DMS53 treated with DMSO at 0.1 percent for 48 hours (cell line): ENCODE data around the gene TMEM123.
"Not testable (repeated sequence)": the region's sequence is repeated elsewhere in the genome, so short reads cannot be mapped to it uniquely, and the experiment has no call there.

Source experiments
- DNase-seq: peaks from one replicate; lab custom pipeline; 2025; ENCODE audit not compliant: unreplicated experiment; lab: John Stamatoyannopoulos, UW

TMEM123 gene

DNA sequence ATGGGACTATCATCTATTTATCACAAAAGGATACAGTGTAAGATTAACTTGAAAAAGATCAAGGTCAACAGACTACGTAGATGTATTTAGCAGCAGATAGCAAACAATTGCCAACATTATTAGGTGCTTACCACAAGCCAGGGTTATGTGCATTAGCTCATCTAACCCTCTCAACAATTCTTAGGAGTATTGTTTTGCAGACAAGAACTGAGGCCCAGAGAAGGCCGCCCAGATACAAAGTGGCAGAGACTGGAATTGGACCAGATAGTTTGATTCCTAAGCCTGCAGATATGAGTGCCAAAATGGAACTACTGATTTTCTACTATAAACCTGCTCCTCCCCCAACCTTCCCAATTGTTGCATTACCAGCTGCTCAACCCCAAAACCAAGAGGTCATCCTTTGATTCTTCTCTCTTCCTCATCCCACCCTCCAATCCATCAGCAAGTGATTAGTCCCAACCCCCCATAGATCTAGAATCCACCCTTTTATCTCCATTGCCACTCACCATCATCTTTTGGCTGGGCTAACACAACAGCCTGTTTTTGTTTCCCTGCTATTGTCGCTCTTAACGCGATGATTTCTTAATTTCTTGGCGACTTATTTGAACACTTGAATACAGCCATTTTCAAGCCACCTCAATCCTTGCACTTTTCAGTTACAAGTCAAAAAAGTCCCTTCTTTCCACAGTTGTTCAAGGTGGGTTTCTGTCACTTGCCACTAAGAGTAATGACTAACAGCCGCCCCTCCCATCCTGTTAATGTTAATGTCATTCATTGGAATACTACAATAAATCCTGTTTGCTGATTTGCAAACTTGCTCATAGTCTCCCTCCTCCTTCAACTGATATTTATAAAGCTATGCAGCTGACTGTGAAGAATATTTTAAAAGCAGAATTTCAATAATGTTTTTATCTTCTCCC lies 2.7 kb downstream of the TMEM123 start:
- DNase-seq, result no peak

DNA sequence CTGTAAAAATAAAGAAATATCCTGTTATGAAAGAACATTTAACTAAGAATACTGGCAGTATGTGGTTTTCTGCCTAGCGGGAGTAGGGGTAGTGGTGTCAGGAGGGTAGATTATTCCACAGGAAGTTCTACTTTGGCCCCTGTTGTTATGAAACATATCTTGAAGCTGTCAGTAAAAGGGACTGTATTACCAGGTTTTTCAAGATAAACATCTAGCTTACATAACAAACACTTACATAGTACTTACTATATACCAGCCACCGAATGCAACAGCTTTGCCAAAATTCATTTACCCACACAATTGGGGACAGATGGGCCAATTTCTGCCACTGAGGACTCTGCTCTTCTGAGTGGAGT lies 3.7 kb downstream of the TMEM123 start:
- DNase-seq, result no peak

DNA sequence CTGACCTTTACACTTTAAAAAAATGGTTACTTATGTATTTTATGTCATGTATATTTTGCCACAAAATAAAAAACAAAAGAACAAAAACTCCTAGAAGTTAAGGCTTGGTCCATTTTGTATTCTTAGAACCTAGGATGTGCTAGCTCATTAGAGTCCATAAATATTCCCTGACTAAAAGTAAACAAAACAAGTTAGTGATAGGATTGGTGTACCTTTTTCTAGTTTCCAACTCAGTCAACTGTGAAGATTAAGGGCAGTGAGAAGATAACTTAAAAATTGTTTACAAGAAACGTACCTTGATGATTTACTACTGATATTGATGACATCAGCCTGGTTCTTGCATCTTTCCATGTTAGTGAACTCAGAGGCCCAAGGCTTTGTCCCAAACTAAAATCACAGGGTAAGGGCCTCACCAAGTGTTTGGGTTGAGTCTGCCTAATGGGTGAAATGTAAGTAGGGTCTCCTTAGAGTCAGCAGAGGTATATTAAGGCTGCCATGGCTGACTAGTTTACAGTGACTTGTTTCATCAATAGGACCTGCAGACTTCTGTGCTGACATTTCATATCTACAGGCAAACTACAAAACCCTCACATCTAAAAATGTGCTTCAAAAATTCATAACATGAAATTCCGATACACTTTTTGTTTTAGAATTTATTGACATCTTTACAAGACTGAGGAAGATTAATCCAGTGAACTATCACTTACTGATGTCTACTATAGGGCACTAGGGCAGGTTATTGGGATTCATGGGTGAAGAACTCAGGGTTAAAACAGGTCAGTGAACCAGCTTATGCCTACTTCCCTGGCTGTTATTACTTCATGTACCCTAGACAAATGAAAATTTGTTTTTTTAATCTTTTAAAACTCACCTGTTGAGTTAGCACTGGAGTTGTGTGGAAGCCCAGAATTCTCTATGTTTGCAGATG lies 4.4 kb downstream of the TMEM123 start:
- DNase-seq, result no peak

DNA sequence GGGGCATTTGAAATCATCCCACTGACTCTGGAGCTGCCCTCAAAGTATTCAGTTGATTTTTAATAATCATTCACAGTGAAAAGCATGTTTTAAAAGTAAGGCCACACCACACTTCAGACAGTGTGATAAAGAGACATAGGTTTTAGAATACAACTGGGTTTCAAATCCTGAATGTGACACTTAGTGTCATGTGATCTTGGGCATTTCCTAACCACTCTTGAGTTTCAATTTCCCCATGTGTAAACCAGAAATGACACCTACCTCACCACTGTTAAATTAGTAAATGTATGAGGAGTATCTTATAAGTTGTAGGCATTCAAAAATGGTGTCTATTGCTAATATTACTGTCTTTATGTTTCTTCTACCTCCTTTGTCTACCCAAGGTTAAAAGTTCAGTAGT lies 5.4 kb downstream of the TMEM123 start:
- DNase-seq, result no peak

DNA sequence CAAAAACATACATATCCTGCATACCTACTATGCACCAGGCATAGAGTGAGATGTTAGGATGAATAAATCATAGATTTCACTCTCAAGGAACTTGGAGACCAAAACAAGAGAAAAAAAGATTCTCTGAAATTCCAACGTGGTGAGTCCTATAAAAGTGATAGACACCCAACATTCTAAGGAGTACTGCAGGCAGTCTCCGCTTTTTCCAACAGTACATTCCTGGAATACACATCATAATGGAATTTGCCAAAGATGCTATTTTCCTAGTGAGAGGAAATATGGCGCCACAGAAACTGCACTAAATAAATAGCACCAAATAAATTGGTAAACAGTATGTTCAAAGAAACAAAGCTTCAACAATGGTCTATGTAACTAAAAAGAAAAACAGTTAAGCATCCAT lies 6.0 kb downstream of the TMEM123 start:
- DNase-seq, result no peak

DNA sequence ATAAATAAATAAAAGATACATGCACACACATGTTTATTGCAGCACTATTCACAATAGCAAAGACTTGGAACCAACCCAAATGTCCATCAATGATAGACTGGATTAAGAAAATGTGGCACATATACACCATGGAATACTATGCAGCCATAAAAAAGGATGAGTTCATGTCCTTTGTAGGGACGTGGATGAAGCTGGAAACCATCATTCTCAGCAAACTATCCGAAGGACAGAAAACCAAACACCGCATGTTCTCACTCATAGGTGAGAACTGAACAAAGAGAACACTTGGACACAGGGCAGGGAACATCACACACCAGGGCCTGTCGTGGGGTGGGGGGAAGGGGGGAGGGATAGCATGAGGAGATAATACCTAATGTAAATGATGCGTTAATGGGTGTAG lies 7.9 kb downstream of the TMEM123 start:
- DNase-seq, result not testable (repeated sequence)

DNA sequence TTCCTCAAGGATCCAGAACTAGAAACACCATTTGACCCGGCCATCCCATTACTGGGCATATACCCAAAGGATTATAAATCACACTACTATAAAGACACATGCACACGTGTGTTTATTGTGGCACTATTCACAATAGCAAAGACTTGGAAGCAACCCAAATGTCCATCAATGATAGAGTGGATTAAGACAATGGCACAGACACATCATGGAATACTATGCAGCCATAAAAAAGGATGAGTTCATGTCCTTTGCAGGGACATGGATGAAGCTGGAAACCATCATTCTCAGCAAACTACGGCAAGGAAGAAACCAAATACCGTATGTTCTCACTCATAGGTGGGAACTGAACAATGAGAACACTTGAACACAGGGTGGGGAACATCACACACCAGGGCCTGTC lies 8.4 kb downstream of the TMEM123 start:
- DNase-seq, result not testable (repeated sequence)

DNA sequence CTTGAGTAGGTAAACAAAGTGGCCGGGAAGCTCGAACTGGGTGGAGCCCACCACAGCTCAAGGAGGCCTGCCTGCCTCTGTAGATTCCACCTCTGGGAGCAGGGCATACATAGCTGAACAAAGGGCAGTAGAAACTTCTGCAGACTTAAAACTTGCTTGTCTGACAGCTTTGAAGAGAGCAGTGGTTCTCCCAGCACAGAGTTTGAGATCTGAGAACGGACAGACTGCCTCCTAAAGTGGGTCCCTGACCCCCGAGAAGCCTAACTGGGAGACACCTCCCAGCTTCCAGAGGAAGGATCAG lies 13.6 kb downstream of the TMEM123 start:
- DNase-seq, result not testable (repeated sequence)

DNA sequence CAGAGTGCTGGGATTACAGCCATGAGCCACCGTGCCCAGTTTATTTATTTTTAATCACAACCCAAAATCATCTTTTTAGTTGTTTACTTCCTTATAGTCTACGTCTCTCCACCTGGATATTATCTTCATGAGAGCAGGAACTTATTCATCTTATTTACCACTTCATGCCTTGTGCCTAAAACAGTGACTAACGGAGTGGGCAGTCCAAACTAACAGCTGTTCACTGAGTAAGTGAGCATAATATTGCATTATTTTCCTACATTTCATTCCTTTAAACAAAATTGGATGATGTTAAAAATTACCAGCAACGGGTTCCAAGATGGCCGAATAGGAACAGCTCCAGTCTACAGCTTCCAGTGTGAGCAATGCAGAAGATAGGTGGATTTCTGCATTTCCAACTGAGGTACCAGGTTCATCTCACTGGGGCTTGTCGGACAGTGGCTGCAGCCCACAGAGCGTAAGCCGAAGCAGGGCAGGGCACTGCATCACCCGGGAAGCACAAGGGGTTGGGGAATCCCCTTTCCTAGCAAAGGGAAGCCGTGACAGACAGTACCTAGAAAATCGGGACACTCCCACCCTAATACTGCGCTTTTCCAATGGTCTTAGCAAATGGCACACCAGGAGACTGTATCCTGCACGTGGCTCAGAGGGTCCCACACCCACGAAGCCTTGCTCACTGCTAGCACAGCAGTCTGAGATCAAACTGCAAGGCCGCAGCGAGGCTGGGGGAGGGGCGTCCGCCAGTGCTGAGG lies 14.1 kb downstream of the TMEM123 start:
- DNase-seq, result no peak

DNA sequence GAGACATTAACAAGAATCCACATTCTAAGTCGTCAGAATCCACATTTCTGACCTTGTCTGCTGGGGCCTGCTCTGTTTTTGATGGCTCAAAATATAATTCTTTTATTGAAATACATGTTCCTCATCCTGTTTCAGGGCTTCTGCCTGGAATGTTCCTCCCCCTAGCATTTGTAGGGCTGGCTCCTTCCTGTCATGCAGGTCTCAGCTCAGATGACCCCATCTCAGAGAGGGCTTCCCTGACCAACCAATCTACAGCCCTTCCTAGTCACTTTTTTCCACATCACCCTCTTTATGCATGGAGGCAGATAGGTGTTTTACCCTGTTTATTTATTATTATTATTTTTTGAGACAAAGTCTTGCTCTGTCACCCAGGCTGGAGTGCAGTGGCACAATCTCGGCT lies 14.8 kb downstream of the TMEM123 start:
- DNase-seq, result no peak

DNA sequence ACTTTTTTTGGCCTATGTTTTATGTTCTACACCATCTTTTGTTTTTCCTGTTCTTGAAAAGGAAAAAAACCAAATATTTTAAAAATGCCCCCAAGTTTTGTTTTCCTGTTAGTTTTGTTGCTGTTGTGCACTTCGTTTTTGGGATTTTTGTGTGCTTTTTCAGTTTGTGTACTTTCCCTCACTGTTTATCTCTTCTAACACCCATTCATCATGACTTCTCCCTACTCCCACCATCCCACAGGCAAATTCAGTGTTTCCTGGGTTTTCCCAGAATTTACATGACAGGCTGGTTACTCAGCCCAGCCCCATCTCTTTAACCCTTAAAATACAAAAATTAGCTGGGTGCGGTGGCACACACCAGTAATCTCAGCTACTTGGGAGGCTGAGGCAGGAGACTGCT lies 15.6 kb downstream of the TMEM123 start:
- DNase-seq, result no peak

DNA sequence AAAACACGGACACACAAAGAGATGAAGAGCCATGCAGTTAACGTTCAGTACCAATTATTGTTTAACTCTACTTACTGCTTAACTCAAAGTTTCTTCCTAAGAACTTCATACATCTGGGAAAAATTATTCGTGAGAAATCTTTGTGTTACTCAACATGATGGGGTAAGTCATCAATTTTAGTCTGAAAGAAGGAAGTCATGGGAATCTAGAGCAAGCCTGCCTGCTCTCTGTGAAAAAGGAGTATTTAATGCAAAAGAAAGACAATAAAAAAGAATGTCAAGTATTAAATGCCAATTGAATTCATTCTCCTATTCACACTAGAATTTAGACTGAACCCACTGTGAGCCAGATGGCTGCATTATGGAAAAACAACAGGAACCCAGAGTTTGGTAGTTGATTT lies 16.0 kb downstream of the TMEM123 start:
- no peak for DNase-seq

DNA sequence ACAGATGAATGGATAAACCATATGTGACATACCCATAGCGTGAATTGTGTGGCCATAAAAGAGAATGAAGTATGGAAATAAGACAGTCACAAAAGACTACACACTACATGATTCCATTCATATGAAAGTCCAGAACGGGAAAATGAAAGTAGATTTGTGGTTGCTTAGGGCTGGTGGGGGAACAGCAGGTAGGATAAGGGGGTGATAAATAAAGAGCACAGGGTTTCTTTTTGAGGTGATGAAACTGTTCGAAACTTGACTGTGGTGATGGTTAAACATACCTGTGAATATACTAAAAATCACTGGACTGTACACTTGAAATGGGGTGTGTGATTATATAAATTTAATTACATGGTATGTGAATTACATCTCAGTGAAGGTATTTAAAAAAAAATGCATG lies 16.9 kb downstream of the TMEM123 start:
- no peak for DNase-seq

DNA sequence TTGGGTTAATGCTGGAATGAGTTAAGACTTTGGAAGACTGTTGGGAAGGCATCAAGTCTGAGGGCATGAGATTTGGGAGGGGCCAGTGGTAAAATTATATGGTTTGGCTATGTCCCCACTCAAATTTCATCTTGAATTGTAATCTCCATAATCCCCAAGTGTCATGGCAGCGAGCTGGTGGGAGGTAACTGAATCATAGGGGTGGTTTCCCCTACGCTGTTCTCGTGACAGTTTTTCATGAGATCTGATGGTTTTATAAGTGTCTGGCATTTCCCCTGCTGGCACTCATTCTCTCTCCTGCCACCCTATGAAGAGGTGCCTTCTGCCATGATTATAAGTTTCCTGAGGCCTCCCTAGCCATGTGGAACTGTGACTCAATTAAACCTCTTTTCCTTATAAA lies 19.0 kb downstream of the TMEM123 start:
- DNase-seq, result not testable (repeated sequence)

DNA sequence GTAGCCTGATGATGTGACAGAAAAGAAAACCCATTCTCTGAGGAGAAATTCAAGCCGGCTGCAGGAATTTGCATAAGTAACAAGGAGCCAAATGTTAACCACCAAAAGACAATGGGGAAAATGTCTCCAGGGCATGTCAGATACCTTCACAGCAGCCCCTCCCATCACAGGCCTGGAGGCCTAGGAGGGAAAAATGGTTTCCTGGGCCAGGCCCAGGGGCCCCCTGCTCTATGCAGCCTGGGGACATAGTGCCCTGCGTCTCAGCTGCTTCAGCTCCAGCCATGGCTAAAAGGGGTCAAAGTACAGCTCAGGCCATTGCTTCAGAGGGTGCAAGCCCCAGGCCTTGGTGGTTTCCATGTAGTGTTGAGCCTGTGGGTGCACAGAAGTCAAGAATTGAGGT lies 20.0 kb downstream of the TMEM123 start:
- DNase-seq, result not testable (repeated sequence)

DNA sequence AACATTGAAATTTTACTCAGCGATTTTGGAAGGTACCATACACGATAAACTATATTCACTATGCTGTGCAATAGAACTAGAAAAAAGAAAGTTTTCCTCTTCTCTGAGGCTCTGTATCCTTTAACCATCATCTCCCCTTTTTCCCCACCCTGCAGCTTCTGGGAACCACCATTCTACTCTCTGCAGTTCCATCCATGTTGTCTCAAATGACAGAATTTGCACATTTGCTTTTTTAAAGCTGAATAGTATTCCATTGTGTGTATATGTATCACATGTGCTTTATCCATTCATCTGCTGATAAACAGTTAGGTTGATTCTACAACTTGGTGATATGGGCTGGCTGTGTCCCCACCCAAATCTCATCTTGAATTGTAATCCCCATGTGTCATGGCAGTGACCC lies 21.2 kb downstream of the TMEM123 start:
- DNase-seq, result no peak

DNA sequence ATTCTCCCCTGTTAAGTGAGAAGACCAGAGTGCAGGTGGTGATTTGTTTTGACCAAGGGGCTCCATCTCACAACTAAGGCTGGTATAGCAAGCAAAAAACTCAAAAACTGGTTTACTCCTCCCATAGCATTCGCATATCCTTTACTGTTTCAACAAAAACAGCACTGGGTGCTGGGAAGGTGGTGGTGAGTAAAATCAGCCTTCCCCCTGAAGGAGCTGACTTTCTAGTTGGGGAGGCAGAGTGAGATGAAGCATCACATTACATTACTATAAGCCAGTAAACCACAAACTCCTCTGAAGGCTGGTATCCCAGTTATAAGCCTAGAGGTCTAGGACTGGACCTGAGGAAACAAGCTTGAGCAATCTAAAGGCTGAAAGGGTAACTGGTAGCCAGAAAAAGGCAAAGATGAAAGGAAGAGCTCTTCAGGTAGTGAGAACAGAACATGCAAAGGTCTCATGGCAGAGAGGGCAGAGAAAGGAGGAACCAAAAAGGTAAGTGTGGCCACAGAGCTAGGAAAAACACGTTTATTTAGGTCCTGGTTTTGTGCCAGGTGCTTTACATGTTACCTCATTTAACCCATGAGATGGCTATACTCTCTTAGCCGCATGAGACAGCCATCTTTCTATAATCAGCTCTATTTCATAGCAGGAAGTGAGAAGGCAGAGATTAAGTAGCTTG lies 22.3 kb downstream of the TMEM123 start:
- no peak for DNase-seq

DNA sequence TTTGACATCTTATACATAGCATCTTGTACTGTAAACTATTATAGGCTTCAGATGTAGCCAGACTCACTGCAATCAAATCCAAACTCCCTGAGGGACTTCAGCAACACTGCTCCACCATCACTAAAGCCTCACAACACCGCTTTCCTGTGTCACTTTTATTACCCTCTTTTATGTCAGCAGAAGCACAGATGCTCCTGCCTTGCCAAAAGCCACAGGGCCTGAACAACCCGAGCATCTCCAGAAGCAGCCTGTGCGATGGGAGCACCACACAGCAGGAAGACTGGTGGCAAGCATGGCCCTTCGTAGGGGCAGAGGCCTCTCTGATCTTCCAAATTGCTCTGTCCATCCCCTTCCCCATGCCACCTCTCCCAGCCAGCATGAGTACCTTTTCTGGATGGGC lies 22.9 kb downstream of the TMEM123 start:
- no peak for DNase-seq

DNA sequence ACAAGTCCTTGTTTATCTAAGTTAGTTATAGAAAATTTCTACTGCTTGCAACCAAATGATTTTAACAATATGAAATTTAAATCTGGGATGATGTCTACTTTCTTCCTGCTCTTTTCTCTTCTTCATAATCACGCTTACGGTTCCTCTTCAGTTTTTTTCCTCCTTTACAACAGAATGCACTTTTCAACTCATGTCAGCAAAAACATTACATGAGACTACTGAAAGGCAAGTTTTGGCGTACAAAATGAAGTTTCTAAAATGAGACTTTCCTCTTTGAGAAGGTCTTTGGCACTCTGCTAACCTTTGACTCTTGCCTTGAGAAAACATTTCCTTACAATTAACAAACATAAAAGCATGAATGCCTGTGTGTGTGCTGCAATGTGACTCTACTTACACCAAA lies 23.3 kb downstream of the TMEM123 start:
- no peak for DNase-seq

DNA sequence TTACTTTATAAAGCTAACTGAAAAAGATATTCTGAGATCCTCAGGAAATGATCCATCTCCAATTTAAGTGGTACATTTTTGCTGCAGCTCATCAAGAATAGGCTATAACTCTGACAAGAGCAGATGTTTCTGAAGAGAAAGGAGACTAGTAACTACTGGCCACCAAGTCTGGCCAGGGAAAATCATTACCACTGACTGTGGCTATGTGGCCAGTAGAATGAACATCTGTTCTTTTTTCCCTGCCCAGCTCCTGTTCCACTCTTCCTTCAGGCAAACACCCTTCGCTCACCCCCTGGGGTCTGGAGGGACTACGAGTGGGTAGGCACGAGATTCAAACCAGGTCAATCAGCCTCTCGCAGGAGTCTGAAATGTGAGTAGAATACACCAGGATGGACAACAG lies 23.9 kb downstream of the TMEM123 start:
- no peak for DNase-seq

DNA sequence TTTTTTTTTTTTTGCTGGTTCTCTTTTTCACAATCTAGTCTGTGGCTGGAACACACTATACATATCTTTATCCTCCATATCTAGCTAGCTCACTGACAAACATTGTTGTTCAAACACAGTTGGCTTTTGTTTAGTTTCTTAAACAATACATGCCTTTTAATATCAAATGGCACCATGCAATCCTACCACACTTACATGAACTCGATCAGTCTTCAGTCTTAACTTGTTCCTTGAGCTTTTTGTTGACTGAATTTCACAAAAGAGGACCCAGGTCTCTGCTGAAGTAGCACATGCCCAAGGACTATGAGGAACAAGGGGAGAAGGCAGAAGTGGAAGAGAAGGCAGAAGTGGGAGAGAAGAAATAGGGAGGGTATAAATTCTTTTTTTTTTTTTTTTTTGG lies 25.5 kb downstream of the TMEM123 start:
- DNase-seq, result no peak
